H9 (cell line): ENCODE measurements around the gene RERE. TPM values are rescaled to one million over a fixed set of nuclear protein-coding genes. Genes with fewer than 3 reads are reported as not detected.

ENCODE experiments used
- DNase-seq: peaks from one replicate; pipeline ENCODE4 v3.0.0-alpha.2; 2017
- H2AFZ ChIP-seq: one replicate; pipeline ENCODE4 v1.6.1; 2013; ENCODE audit warnings: mild to moderate bottlenecking, low read length, control low read depth, moderate library complexity
- H2AK5ac ChIP-seq: 2 replicates; pipeline ENCODE4 v1.6.1; 2013; ENCODE audit warnings: low read length, control low read depth, mixed read lengths; ENCODE audit not compliant: insufficient read length
- H2BK120ac ChIP-seq: one replicate; pipeline ENCODE4 v1.6.1; 2013; ENCODE audit warnings: low read depth, mild to moderate bottlenecking, low read length, control low read depth, inconsistent platforms; ENCODE audit not compliant: poor library complexity, severe bottlenecking
- H2BK12ac ChIP-seq: 2 replicates; pipeline ENCODE4 v1.6.1; 2013; ENCODE audit warnings: low read length, control low read depth, mixed read lengths, low read depth; ENCODE audit not compliant: insufficient read length
- H2BK15ac ChIP-seq: 2 replicates; pipeline ENCODE4 v1.6.1; 2013; ENCODE audit warnings: low read depth, low read length, control low read depth
- H2BK20ac ChIP-seq: one replicate; pipeline ENCODE4 v1.6.1; 2013; ENCODE audit warnings: low read depth, mild to moderate bottlenecking, low read length, control low read depth, inconsistent platforms; ENCODE audit not compliant: poor library complexity, severe bottlenecking
- H2BK5ac ChIP-seq: 2 replicates; pipeline ENCODE4 v1.6.1; 2013; ENCODE audit warnings: low read length, control low read depth, mixed read lengths; ENCODE audit not compliant: insufficient read length
- H3K14ac ChIP-seq: 2 replicates; pipeline ENCODE4 v1.6.1; 2013; ENCODE audit warnings: low read length, control low read depth; ENCODE audit not compliant: insufficient read depth
- H3K18ac ChIP-seq: 2 replicates; pipeline ENCODE4 v1.6.1; 2013; ENCODE audit warnings: low read depth, mild to moderate bottlenecking, mixed read lengths, low read length, control low read depth; ENCODE audit not compliant: insufficient read length
- H3K23ac ChIP-seq: 2 replicates; pipeline ENCODE4 v1.6.1; 2013; ENCODE audit warnings: low read length, control low read depth, mixed read lengths, low read depth; ENCODE audit not compliant: insufficient read length
- H3K23me2 ChIP-seq: 2 replicates; pipeline ENCODE4 v1.6.1; 2013; ENCODE audit warnings: low read depth, mild to moderate bottlenecking, mixed read lengths, low read length, control low read depth; ENCODE audit not compliant: insufficient read length, poor library complexity, severe bottlenecking
- H3K27ac ChIP-seq: 2 replicates; pipeline ENCODE4 v1.5.1; 2013; ENCODE audit warnings: low read length, control low read depth, mixed read lengths, low read depth; ENCODE audit not compliant: insufficient read length
- H3K27me3 ChIP-seq: 2 replicates; pipeline ENCODE4 v1.6.1; 2013; ENCODE audit warnings: low read length, control low read depth, inconsistent platforms; ENCODE audit not compliant: insufficient read depth
- H3K4ac ChIP-seq: 2 replicates; pipeline ENCODE4 v1.6.1; 2013; ENCODE audit warnings: low read depth, mild to moderate bottlenecking, control low read depth, inconsistent platforms, low read length, moderate library complexity
- H3K4me1 ChIP-seq: 2 replicates; pipeline ENCODE4 v1.6.1; 2013; ENCODE audit warnings: low read length, control low read depth, inconsistent platforms; ENCODE audit not compliant: insufficient read depth
- H3K4me2 ChIP-seq: 2 replicates; pipeline ENCODE4 v1.6.1; 2013; ENCODE audit warnings: low read length, control low read depth, mixed read lengths; ENCODE audit not compliant: insufficient read length, insufficient read depth
- H3K56ac ChIP-seq: 2 replicates; pipeline ENCODE4 v1.6.1; 2013; ENCODE audit warnings: low read depth, mild to moderate bottlenecking, mixed read lengths, low read length, control low read depth; ENCODE audit not compliant: insufficient read length
- H3K79me1 ChIP-seq: 2 replicates; pipeline ENCODE4 v1.6.1; 2013; ENCODE audit warnings: low read depth, mild to moderate bottlenecking, moderate library complexity, low read length, control low read depth, inconsistent platforms; ENCODE audit not compliant: insufficient read depth, poor library complexity, severe bottlenecking
- H3K79me2 ChIP-seq: 2 replicates; pipeline ENCODE4 v1.6.1; 2013; ENCODE audit warnings: low read length, control low read depth, inconsistent platforms; ENCODE audit not compliant: insufficient read depth
- H3K9ac ChIP-seq: 2 replicates; pipeline ENCODE4 v1.6.1; 2013; ENCODE audit warnings: low read length, control low read depth, mixed read lengths; ENCODE audit not compliant: insufficient read length; ENCODE audit errors: extremely low read depth
- H3K9me3 ChIP-seq: one replicate; pipeline ENCODE4 v1.6.1; 2013; ENCODE audit warnings: low read depth, low read length, inconsistent platforms; ENCODE audit not compliant: control insufficient read depth
- H3T11ph ChIP-seq: one replicate; pipeline ENCODE4 v1.6.1; 2013; ENCODE audit warnings: mild to moderate bottlenecking, low read length, control low read depth, inconsistent platforms
- H4K20me1 ChIP-seq: one replicate; pipeline ENCODE4 v1.6.1; 2013; ENCODE audit not compliant: control insufficient read depth, insufficient read length, insufficient read depth
- H4K5ac ChIP-seq: 2 replicates; pipeline ENCODE4 v1.6.1; 2013; ENCODE audit warnings: low read depth, mild to moderate bottlenecking, mixed read lengths, low read length, control low read depth; ENCODE audit not compliant: insufficient read length
- H4K8ac ChIP-seq: replicated peaks from 2 replicates; pipeline ENCODE4 v1.6.1; 2013; ENCODE audit warnings: low read length, control low read depth, mixed read lengths, low read depth; ENCODE audit not compliant: insufficient read length
- H4K91ac ChIP-seq: 2 replicates; pipeline ENCODE4 v1.6.1; 2013; ENCODE audit warnings: low read depth, mild to moderate bottlenecking, moderate library complexity, mixed read lengths, low read length, control low read depth; ENCODE audit not compliant: insufficient read length
- H3K27ac Mint-ChIP-seq, 3 experiments: 2 replicates in 2 of 3; 3 replicates in 1 of 3; pipeline ENCODE4 v1.8.0; 2020 to 2021; ENCODE audit warnings: mixed read lengths in 3 of 3, mild to moderate bottlenecking in 1 of 3, moderate library complexity in 1 of 3
- H3K27me3 Mint-ChIP-seq: 2 replicates; pipeline ENCODE4 v1.8.0; 2021; ENCODE audit warnings: low read depth, mild to moderate bottlenecking, moderate library complexity, mixed read lengths
- H3K36me3 Mint-ChIP-seq, 3 experiments: 2 replicates in 2 of 3; 3 replicates in 1 of 3; pipeline ENCODE4 v1.8.0; 2020 to 2021; ENCODE audit warnings: low read depth in 3 of 3, mixed read lengths in 3 of 3; ENCODE audit not compliant: insufficient read depth in 1 of 3
- H3K4me1 Mint-ChIP-seq, 2 experiments: 2 replicates each; pipeline ENCODE4 v1.8.0; 2020; ENCODE audit warnings: mixed read lengths in 2 of 2
- H3K4me3 Mint-ChIP-seq, 2 experiments: 2 replicates in 1 of 2; 3 replicates in 1 of 2; pipeline ENCODE4 v1.8.0; 2020 to 2021; ENCODE audit warnings: mild to moderate bottlenecking in 2 of 2, mixed read lengths in 2 of 2, moderate library complexity in 1 of 2
- H3K9me3 Mint-ChIP-seq, 2 experiments: 2 replicates in 1 of 2; 3 replicates in 1 of 2; pipeline ENCODE4 v1.8.0; 2020; ENCODE audit warnings: mild to moderate bottlenecking in 2 of 2, mixed read lengths in 2 of 2, moderate library complexity in 1 of 2
- CTCF ChIP-seq: fragments of 200-600 bp; sonication (generic); conservative IDR thresholded peaks from 3 replicates; pipeline ENCODE4 v1.8.0; 2021; ENCODE audit warnings: antibody characterized with exemption, mild to moderate bottlenecking
- WGBS: extraction: QIAGEN DNeasy Blood & Tissue Kit; methylation state at CpG from one replicate; pipeline ENCODE4 v1.1.7; 2013; ENCODE audit warnings: missing lambda C conversion rate, low lambda C conversion rate, mixed read lengths; ENCODE audit not compliant: insufficient read length; ENCODE audit errors: extremely low coverage; 5-methylcytosine and 5-hydroxymethylcytosine counted together
- total RNA-seq: library from RNA; stranded (reverse); gene quantifications from 2 replicates; pipeline ENCODE4 v1.2.1, GENCODE V29; 2021

Gene RERE
- total RNA-seq, 1 experiment from 2014 or later, result 103 TPM

- H3K14ac ChIP-seq, result no peak overlapping the region
- no CpG with 5 or more reads among the region's 6 CpGs for WGBS
- H2BK5ac ChIP-seq, result no peak overlapping the region
- no peak overlapping the region for H2BK120ac ChIP-seq
- no peak overlapping the region for H3T11ph ChIP-seq
- no peak overlapping the region for H2BK15ac ChIP-seq
- peaks cover 22 to 27% (median 25%) of the 10 kb centered on the region in 3 experiments for H3K36me3 Mint-ChIP-seq
- no peak overlapping the region for H3K18ac ChIP-seq
- no peak overlapping the region for H3K4ac ChIP-seq
- no peak overlapping the region for H3K23ac ChIP-seq
- H3K27me3 ChIP-seq, result no peaks in the 10 kb centered on the region
- no peak for DNase-seq
- H4K91ac ChIP-seq, result no peak overlapping the region
- H3K79me2 ChIP-seq, result peaks cover 8% of the 10 kb centered on the region; the same call in 1 of the 2 replicates
- H4K8ac ChIP-seq, result no peak overlapping the region
- no peaks in the 10 kb centered on the region; a peak in 1 of 5 replicates for H3K9me3 Mint-ChIP-seq
- H3K79me1 ChIP-seq, result peaks cover 4% of the 10 kb centered on the region
- H4K5ac ChIP-seq, result no peak overlapping the region
- H2AFZ ChIP-seq, result no peak overlapping the region
- H2BK20ac ChIP-seq, result no peak overlapping the region
- H4K20me1 ChIP-seq, result no peaks in the 10 kb centered on the region
- no peak overlapping the region for H2AK5ac ChIP-seq
- H3K27ac Mint-ChIP-seq, result peak overlapping the region; percentile 63 to 94 (median 84); a peak in 6 of 7 replicates
- H3K4me1 Mint-ChIP-seq, result peaks cover 56 to 59% of the 10 kb centered on the region in 2 experiments
- H3K27me3 Mint-ChIP-seq, result no peaks in the 10 kb centered on the region
- H3K9me3 ChIP-seq, result no peaks in the 10 kb centered on the region
- H3K56ac ChIP-seq, result no peak overlapping the region
- H3K4me1 ChIP-seq, result peaks cover 9% of the 10 kb centered on the region; the same call in 1 of the 2 replicates
- H3K23me2 ChIP-seq, result no peaks in the 10 kb centered on the region
- no peak overlapping the region for H2BK12ac ChIP-seq
- no peak overlapping the region for H3K9ac ChIP-seq
- peak; percentile 59 for TF ChIP-seq CTCF
- H3K27ac ChIP-seq, result no peak overlapping the region
- no peak overlapping the region for H3K4me2 ChIP-seq
- H3K4me3 Mint-ChIP-seq, result peak overlapping the region in 1 of 2 experiments; percentile 63; a peak in 1 of 5 replicates
Measured at GRCh38 chr1:8409106-8409505, 408.3 kb downstream of the RERE start.
